Aorta (tissue), 4 donors: ENCODE results near the gene KNL1. TPM values are rescaled to one million over a fixed set of nuclear protein-coding genes. Genes with fewer than 3 reads are reported as not detected.

ENCODE experiments used
- polyA plus RNA-seq, 2 donors: library from polyadenylated mRNA; stranded (reverse); fragments of 200-250 nt; gene quantifications; one replicate each; pipeline ENCODE4 v1.2.3, GENCODE V29; 2013
- total RNA-seq, 2 donors: library from RNA; stranded (reverse); fragmentation: NEBNext Ultra II Directional; extraction: Animal tissue kit (Norgen Biotek cat#: 25700); gene quantifications; one replicate each; pipeline ENCODE4 v1.2.1, GENCODE V29; 2021
- donor health status: healthy with polysubstance abuse.
- donor health status: Bipolar disorder and iron deficiency.
- donor health status: DM: no; HTN: no; CAD: no.
- donor health status: DM: yes; HTN: yes; CAD: no.

KNL1 gene
- total and polyA plus RNA-seq, 4 donors = 0.03 to 1.6 (median 0.46) TPM

Other genes starting within 250 kb of the KNL1 start
- gene PHGR1, start 243.2 kb upstream of the KNL1 start, total RNA-seq = not detected
- 1,000 to 10,000 TPM in 1 of 2 donors, 10 to 100 TPM in 1; 45.9 to 1,323 TPM for gene PHGR1, start 243.2 kb upstream of the KNL1 start, polyA plus RNA-seq
- gene DISP2, start 236.0 kb upstream of the KNL1 start, total RNA-seq = under 1 TPM; 0.49 to 0.60 TPM
- under 1 TPM; 0.08 to 0.13 TPM for gene DISP2, start 236.0 kb upstream of the KNL1 start, polyA plus RNA-seq
- 1 to 10 TPM; 3.1 to 6.6 TPM for gene KNSTRN, start 211.5 kb upstream of the KNL1 start, total RNA-seq
- gene KNSTRN, start 211.5 kb upstream of the KNL1 start, polyA plus RNA-seq = 1 to 10 TPM; 4.1 to 7.6 TPM
- 10 to 100 TPM; 41.7 to 63.0 TPM for gene IVD, start 188.5 kb upstream of the KNL1 start, total RNA-seq
- 10 to 100 TPM; 16.4 to 48.4 TPM for gene IVD, start 188.5 kb upstream of the KNL1 start, polyA plus RNA-seq
- 10 to 100 TPM; 17.5 to 21.2 TPM for gene BAHD1, start 153.3 kb upstream of the KNL1 start, total RNA-seq
- gene BAHD1, start 153.3 kb upstream of the KNL1 start, polyA plus RNA-seq = 1 to 10 TPM; 4.8 to 9.4 TPM
- gene CHST14, start 123.3 kb upstream of the KNL1 start, total RNA-seq = 10 to 100 TPM; 14.0 to 21.4 TPM
- gene CHST14, start 123.3 kb upstream of the KNL1 start, polyA plus RNA-seq = 10 to 100 TPM in 1 of 2 donors, 1 to 10 TPM in 1; 2.8 to 15.6 TPM
- 10 to 100 TPM; 32.0 to 34.0 TPM for gene CCDC32, start 29.2 kb upstream of the KNL1 start, total RNA-seq
- 10 to 100 TPM; 18.8 to 27.4 TPM for gene CCDC32, start 29.2 kb upstream of the KNL1 start, polyA plus RNA-seq
- 1 to 10 TPM; 4.8 to 6.1 TPM for gene RPUSD2, start 24.9 kb upstream of the KNL1 start, total RNA-seq
- gene RPUSD2, start 24.9 kb upstream of the KNL1 start, polyA plus RNA-seq = 1 to 10 TPM; 3.4 to 4.4 TPM
- under 1 TPM; 0.42 to 0.87 TPM for gene RAD51, start 100.9 kb downstream of the KNL1 start, total RNA-seq
- under 1 TPM; 0.33 to 0.50 TPM for gene RAD51, start 100.9 kb downstream of the KNL1 start, polyA plus RNA-seq
- gene RMDN3, start 161.0 kb downstream of the KNL1 start, total RNA-seq = 10 to 100 TPM; 21.1 to 29.1 TPM
- 10 to 100 TPM; 27.3 to 29.2 TPM for gene RMDN3, start 161.0 kb downstream of the KNL1 start, polyA plus RNA-seq
- 1 to 10 TPM; 4.5 to 7.7 TPM for gene GCHFR, start 169.8 kb downstream of the KNL1 start, total RNA-seq
- 10 to 100 TPM; 21.0 to 48.2 TPM for gene GCHFR, start 169.8 kb downstream of the KNL1 start, polyA plus RNA-seq
- under 1 TPM; 0.19 to 0.87 TPM for gene C15orf62, start 175.7 kb downstream of the KNL1 start, total RNA-seq
- gene C15orf62, start 175.7 kb downstream of the KNL1 start, polyA plus RNA-seq = under 1 TPM in 1 of 2 donors, not detected in 1; 0.97 TPM
- 10 to 100 TPM in 1 of 2 donors, 1 to 10 TPM in 1; 9.3 to 17.4 TPM for gene ZFYVE19, start 212.8 kb downstream of the KNL1 start, total RNA-seq
- gene ZFYVE19, start 212.8 kb downstream of the KNL1 start, polyA plus RNA-seq = 10 to 100 TPM; 14.5 to 48.0 TPM
- gene DNAJC17, start 213.2 kb downstream of the KNL1 start, total RNA-seq = 10 to 100 TPM; 29.4 to 34.7 TPM
- gene DNAJC17, start 213.2 kb downstream of the KNL1 start, polyA plus RNA-seq = 10 to 100 TPM; 20.5 to 75.9 TPM
- gene PPP1R14D, start 234.5 kb downstream of the KNL1 start, total RNA-seq = not detected
- 10 to 100 TPM in 1 of 2 donors, not detected in 1; 22.3 TPM for gene PPP1R14D, start 234.5 kb downstream of the KNL1 start, polyA plus RNA-seq
- 1 to 10 TPM; 2.4 to 3.9 TPM for gene SPINT1, start 249.8 kb downstream of the KNL1 start, total RNA-seq
- 10 to 100 TPM in 1 of 2 donors, 1 to 10 TPM in 1; 1.9 to 15.5 TPM for gene SPINT1, start 249.8 kb downstream of the KNL1 start, polyA plus RNA-seq